HEK293 (cell line): ENCODE data around the gene ARL5A.

Source experiments
- CTCF ChIA-PET: fragments of 350-600 bp; formaldehyde crosslinking; extraction: SDS; loops from one replicate; lab custom pipeline; 2021; ENCODE audit warnings: antibody characterized with exemption; lab: Yijun Ruan, JAX
- POLR2A ChIA-PET: fragments of 300-600 bp; formaldehyde crosslinking; extraction: SDS; loops from one replicate; lab custom pipeline; 2020; ENCODE audit warnings: antibody characterized with exemption, inconsistent platforms; lab: Yijun Ruan, JAX
- H3K27ac ChIP-seq: fragments of 200-500 bp; sonication (Bioruptor generic); 2 replicates; pipeline ENCODE4 v1.5.1; 2014; ENCODE audit warnings: low read depth, low read length, control low read depth, inconsistent platforms; ENCODE audit errors: extremely low read depth
- H3K36me3 ChIP-seq, 2 experiments: fragments of 200-500 bp in 1 of 2; sonication (Bioruptor generic) in 1 of 2; 1 replicate in 1 of 2; 2 replicates in 1 of 2; pipeline ENCODE4 v1.5.1; 2014 to 2017; ENCODE audit warnings: inconsistent platforms in 2 of 2, low read length in 2 of 2; ENCODE audit not compliant: control insufficient read depth in 2 of 2, insufficient read depth in 1 of 2
- H3K4me1 ChIP-seq: fragments of 200-500 bp; sonication (Bioruptor generic); 2 replicates; pipeline ENCODE4 v1.5.1; 2014; ENCODE audit warnings: mild to moderate bottlenecking, low read length, inconsistent platforms; ENCODE audit not compliant: control insufficient read depth, insufficient read depth
- H3K4me3 ChIP-seq: 2 replicates; pipeline ENCODE4 v1.5.1; 2011; ENCODE audit warnings: low read depth, mild to moderate bottlenecking, control low read depth, low read length, moderate library complexity
- H3K9me3 ChIP-seq: fragments of 200-500 bp; sonication (Bioruptor generic); 2 replicates; pipeline ENCODE4 v1.5.1; 2014; ENCODE audit warnings: low read depth, low read length, inconsistent platforms; ENCODE audit not compliant: control insufficient read depth, insufficient read depth
- MEIS1 ChIP-seq: sonication (generic); formaldehyde crosslinking; IDR thresholded peaks from 2 replicates; pipeline ENCODE4 v1.8.1; 2022; ENCODE audit warnings: missing genetic modification reagents, mild to moderate bottlenecking, borderline replicate concordance
- MYNN ChIP-seq: fragments of 450-650 bp; formaldehyde crosslinking; IDR thresholded peaks from 2 replicates; pipeline ENCODE4 v1.5.1; 2016; ENCODE audit warnings: missing biosample characterization, missing genetic modification characterization, borderline replicate concordance
- REPIN1 ChIP-seq: fragments of 450-650 bp; formaldehyde crosslinking; IDR thresholded peaks from 2 replicates; pipeline ENCODE4 v1.5.1; 2017; ENCODE audit warnings: missing biosample characterization, missing genetic modification characterization, low read depth
- SP2 ChIP-seq: fragments of 450-650 bp; formaldehyde crosslinking; IDR thresholded peaks from 2 replicates; pipeline ENCODE4 v1.5.1; 2016; ENCODE audit warnings: missing biosample characterization, missing genetic modification characterization
- ZNF155 ChIP-seq: fragments of 450-650 bp; formaldehyde crosslinking; IDR thresholded peaks from 2 replicates; pipeline ENCODE4 v1.5.1; 2016; ENCODE audit warnings: missing biosample characterization, missing genetic modification characterization
- ZNF24 ChIP-seq: fragments of 450-650 bp; formaldehyde crosslinking; IDR thresholded peaks from 2 replicates; pipeline ENCODE4 v1.5.1; 2016; ENCODE audit warnings: missing biosample characterization, missing genetic modification characterization
- ZNF366 ChIP-seq: fragments of 450-650 bp; formaldehyde crosslinking; conservative IDR thresholded peaks from 2 replicates; pipeline ENCODE4 v1.5.1; 2016; ENCODE audit warnings: missing biosample characterization, missing genetic modification characterization
- ZNF398 ChIP-seq: fragments of 450-650 bp; formaldehyde crosslinking; IDR thresholded peaks from 2 replicates; pipeline ENCODE4 v1.5.1; 2017; ENCODE audit warnings: missing biosample characterization, missing genetic modification characterization
- ZNF426 ChIP-seq: fragments of 450-650 bp; formaldehyde crosslinking; IDR thresholded peaks from 2 replicates; pipeline ENCODE4 v1.5.1; 2017; ENCODE audit warnings: missing biosample characterization, missing genetic modification characterization, mild to moderate bottlenecking, inconsistent platforms, moderate library complexity
- ZNF449 ChIP-seq: fragments of 450-650 bp; formaldehyde crosslinking; IDR thresholded peaks from 2 replicates; pipeline ENCODE4 v1.5.1; 2017; ENCODE audit warnings: missing biosample characterization, mild to moderate bottlenecking, missing genetic modification characterization, moderate library complexity
- ZNF585B ChIP-seq: fragments of 450-650 bp; formaldehyde crosslinking; IDR thresholded peaks from 2 replicates; pipeline ENCODE4 v1.5.1; 2016; ENCODE audit warnings: missing biosample characterization, missing genetic modification characterization
- ZNF624 ChIP-seq: fragments of 450-650 bp; formaldehyde crosslinking; IDR thresholded peaks from 2 replicates; pipeline ENCODE4 v1.5.1; 2017; ENCODE audit warnings: missing biosample characterization, missing genetic modification characterization
- ZNF837 ChIP-seq: fragments of 450-650 bp; formaldehyde crosslinking; IDR thresholded peaks from 2 replicates; pipeline ENCODE4 v1.5.1; 2016; ENCODE audit warnings: missing biosample characterization, missing genetic modification characterization
- TF ChIP-seq, protein P1 (sequence below): fragments of 450-650 bp; formaldehyde crosslinking; IDR thresholded peaks from 2 replicates; pipeline ENCODE4 v1.5.1; 2016; ENCODE audit warnings: missing biosample characterization, missing genetic modification characterization, borderline replicate concordance
- TF ChIP-seq, protein P2 (sequence below): fragments of 450-650 bp; formaldehyde crosslinking; IDR thresholded peaks from 2 replicates; pipeline ENCODE4 v1.5.1; 2016; ENCODE audit warnings: missing biosample characterization, missing genetic modification characterization
- TF ChIP-seq, protein P3 (sequence below): fragments of 450-650 bp; formaldehyde crosslinking; IDR thresholded peaks from 2 replicates; pipeline ENCODE4 v1.5.1; 2016; ENCODE audit warnings: missing biosample characterization, missing genetic modification characterization
- TF ChIP-seq, protein P4 (sequence below): fragments of 450-650 bp; formaldehyde crosslinking; IDR thresholded peaks from 2 replicates; pipeline ENCODE4 v1.5.1; 2016; ENCODE audit warnings: missing biosample characterization, missing genetic modification characterization, low read depth
- TF ChIP-seq, protein P5 (sequence below): sonication (generic); formaldehyde crosslinking; IDR thresholded peaks from 2 replicates; pipeline ENCODE4 v1.8.1; 2022; ENCODE audit warnings: mild to moderate bottlenecking, moderate library complexity, missing genetic modification reagents

The ARL5A gene

DNA sequence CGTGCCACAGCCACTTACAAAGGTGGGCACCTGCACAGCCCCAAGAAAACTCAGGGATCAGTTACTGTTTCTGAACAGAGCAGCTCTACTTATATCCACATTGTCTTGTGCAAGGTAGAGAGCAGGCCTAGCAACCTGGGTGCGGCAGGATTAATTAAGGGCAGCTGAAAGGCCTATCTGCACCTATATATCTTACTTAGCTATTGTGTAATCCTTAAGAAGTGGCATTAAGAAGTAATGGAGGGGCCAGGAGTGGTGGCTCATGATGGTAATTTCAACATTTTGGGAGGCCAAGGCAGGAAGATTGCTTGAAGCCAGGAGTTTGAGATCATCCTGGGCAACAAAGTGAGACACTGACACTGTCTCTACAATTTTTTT lies 12.8 kb upstream of the ARL5A start (continued):
- TF ChIP-seq ZNF449 (tag by site-specific recombination) (no peak), REPIN1 (tag by site-specific recombination) (no peak), ZNF837 (tag by site-specific recombination) (no peak), ZNF426 (tag by site-specific recombination) (no peak)
- TF ChIP-seq, protein P1, sequence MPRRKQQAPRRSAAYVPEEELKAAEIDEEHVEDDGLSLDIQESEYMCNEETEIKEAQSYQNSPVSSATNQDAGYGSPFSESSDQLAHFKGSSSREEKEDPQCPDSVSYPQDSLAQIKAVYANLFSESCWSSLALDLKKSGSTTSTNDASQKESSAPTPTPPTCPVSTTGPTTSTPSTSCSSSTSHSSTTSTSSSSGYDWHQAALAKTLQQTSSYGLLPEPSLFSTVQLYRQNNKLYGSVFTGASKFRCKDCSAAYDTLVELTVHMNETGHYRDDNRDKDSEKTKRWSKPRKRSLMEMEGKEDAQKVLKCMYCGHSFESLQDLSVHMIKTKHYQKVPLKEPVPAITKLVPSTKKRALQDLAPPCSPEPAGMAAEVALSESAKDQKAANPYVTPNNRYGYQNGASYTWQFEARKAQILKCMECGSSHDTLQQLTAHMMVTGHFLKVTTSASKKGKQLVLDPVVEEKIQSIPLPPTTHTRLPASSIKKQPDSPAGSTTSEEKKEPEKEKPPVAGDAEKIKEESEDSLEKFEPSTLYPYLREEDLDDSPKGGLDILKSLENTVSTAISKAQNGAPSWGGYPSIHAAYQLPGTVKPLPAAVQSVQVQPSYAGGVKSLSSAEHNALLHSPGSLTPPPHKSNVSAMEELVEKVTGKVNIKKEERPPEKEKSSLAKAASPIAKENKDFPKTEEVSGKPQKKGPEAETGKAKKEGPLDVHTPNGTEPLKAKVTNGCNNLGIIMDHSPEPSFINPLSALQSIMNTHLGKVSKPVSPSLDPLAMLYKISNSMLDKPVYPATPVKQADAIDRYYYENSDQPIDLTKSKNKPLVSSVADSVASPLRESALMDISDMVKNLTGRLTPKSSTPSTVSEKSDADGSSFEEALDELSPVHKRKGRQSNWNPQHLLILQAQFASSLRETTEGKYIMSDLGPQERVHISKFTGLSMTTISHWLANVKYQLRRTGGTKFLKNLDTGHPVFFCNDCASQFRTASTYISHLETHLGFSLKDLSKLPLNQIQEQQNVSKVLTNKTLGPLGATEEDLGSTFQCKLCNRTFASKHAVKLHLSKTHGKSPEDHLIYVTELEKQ (tag by site-specific recombination), result no peak
- TF ChIP-seq, protein P2, sequence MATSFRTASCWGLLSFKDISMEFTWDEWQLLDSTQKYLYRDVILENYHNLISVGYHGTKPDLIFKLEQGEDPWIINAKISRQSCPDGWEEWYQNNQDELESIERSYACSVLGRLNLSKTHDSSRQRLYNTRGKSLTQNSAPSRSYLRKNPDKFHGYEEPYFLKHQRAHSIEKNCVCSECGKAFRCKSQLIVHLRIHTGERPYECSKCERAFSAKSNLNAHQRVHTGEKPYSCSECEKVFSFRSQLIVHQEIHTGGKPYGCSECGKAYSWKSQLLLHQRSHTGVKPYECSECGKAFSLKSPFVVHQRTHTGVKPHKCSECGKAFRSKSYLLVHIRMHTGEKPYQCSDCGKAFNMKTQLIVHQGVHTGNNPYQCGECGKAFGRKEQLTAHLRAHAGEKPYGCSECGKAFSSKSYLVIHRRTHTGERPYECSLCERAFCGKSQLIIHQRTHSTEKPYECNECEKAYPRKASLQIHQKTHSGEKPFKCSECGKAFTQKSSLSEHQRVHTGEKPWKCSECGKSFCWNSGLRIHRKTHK (tag by site-specific recombination), result no peak

DNA sequence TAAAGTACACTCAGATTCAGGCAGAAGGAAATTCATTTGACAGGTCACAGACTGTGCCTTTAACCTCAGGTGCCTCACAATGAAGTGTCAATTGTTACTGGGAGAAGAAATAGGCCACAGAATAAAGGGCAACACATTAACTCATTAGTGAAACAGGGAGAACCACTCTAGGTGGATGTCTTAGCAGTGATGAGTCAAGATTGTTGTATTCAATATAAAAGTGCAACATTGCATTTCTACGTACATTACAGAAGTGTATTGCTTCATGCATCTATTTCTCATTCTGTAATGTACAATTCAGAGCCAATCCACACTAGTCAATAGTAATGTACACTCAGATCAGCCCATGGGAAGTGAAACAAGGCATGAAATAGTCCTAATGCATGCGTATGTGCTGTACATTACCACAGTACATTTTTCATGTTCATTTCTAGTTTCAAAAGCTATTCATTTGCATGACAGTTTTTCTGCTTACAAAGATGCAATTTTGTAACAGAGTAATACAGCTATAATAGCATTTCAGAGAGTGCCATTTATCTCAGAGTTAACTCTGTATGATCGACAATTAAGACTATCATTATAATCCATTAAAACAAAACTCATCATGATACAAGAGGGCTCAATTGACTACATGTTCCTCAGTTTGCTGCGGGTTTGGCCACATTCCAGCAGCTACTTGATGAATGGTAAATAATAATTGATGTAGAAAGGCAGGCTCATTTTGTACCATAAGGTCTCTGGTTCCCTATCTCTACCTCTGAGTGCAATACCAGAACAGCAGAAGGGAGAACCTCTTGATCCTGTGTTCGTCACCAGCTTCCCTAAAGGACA lies 12.2 kb upstream of the ARL5A start:
- Histone ChIP-seq H3K36me3 (peaks cover 0 to 29% of the 10 kb centered on the region in 2 experiments; a peak in 1 of 3 replicates), H3K4me3 (no peak overlapping the region), H3K27ac (no peak overlapping the region)
- CTCF ChIA-PET, result interaction anchor here (0.6 kb wide), 1 partner anchor 351 kb away, joined by 4 read pairs; no protein-coding TSS in a partner anchor
- TF ChIP-seq MYNN (tag by site-specific recombination) (no peak), ZNF585B (tag by site-specific recombination) (no peak), ZNF398 (tag by site-specific recombination) (no peak), ZNF624 (tag by site-specific recombination) (no peak), ZNF426 (tag by site-specific recombination) (no peak), MEIS1 (CRISPR knock-in tag) (no peak), ZNF155 (no peak), ZNF366 (tag by site-specific recombination) (no peak), SP2 (tag by site-specific recombination) (no peak), ZNF24 (tag by site-specific recombination) (no peak)
- TF ChIP-seq, protein P3, sequence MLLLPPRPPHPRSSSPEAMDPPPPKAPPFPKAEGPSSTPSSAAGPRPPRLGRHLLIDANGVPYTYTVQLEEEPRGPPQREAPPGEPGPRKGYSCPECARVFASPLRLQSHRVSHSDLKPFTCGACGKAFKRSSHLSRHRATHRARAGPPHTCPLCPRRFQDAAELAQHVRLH (tag by site-specific recombination), result no peak
- TF ChIP-seq, protein P2 (tag by site-specific recombination), result no peak
- TF ChIP-seq, protein P4, sequence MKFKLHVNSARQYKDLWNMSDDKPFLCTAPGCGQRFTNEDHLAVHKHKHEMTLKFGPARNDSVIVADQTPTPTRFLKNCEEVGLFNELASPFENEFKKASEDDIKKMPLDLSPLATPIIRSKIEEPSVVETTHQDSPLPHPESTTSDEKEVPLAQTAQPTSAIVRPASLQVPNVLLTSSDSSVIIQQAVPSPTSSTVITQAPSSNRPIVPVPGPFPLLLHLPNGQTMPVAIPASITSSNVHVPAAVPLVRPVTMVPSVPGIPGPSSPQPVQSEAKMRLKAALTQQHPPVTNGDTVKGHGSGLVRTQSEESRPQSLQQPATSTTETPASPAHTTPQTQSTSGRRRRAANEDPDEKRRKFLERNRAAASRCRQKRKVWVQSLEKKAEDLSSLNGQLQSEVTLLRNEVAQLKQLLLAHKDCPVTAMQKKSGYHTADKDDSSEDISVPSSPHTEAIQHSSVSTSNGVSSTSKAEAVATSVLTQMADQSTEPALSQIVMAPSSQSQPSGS (tag by site-specific recombination), result no peak
- TF ChIP-seq, protein P5, sequence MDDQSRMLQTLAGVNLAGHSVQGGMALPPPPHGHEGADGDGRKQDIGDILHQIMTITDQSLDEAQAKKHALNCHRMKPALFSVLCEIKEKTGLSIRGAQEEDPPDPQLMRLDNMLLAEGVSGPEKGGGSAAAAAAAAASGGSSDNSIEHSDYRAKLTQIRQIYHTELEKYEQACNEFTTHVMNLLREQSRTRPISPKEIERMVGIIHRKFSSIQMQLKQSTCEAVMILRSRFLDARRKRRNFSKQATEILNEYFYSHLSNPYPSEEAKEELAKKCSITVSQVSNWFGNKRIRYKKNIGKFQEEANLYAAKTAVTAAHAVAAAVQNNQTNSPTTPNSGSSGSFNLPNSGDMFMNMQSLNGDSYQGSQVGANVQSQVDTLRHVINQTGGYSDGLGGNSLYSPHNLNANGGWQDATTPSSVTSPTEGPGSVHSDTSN (CRISPR knock-in tag), result no peak
- TF ChIP-seq, all 188 proteins: peak for 0
- H3K4me1 ChIP-seq, result 0 out of 2 replicates have a peak, but pooled peaks cover under 1% of the 10 kb centered on the region
- POLR2A ChIA-PET, result interaction anchor here (1.1 kb wide), 1 partner anchor 13 kb away, joined by 3 read pairs; the partner anchor contains the start of gene ARL5A
- H3K9me3 ChIP-seq, result no peaks in the 10 kb centered on the region
